ENCODE data around the gene INHBC. TPM values are rescaled to one million over a fixed set of nuclear protein-coding genes. Genes with fewer than 3 reads are reported as not detected.

The INHBC gene
- total RNA-seq, 2 donors from 2014 or later: not detected

DNA sequence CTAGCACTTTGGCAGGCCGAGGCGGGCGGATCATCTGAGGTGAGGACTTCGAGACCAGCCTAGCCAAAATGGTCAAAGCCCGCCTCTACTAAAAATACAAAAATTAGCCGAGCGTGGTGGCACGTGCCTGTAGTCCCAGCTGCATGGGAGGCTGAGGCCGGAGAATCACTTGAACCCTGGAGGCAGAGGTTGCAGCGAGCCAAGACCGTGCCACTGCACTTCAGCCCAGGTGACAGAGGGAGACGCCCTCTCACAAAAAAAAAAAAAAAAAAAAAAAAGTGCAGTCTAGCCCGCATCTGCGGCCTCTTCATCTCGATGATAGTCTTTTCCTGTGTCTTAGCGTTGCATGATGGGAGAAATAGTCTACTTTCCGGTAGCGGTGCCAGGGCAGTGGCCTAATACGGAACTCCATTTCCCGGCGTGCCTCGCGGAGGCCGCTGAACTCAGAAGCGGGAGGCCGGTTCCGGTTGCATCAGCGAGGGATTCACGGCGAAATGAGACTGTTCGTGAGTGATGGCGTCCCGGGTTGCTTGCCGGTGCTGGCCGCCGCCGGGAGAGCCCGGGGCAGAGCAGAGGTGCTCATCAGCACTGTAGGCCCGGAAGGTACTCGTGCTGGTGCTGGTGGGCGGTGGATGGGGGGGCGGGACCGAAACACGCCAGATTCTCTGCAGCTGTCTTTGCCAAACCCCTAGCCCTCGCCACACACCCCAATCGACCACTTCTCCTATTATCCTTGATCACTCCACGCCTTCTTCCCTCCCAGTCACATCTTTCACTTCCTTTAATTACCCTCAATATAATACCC lies 53.2 kb downstream of the INHBC start, which contains the start of gene MARS1:
TSS of gene MARS1 (plus strand) at position 472 of the 805 bp plus-strand sequence. CDS start at position 495, 23 bp downstream.
- 17 to 19% methylated on average over 30 to 47 of the region's 47 CpGs for WGBS, 2 experiments (ENCODE audit: insufficient coverage in 1 of 2, insufficient read length in 1 of 2)
- H3K27me3 ChIP-seq (ENCODE audit: control insufficient read depth, insufficient read depth, low read length, poor library complexity, severe bottlenecking): no peaks in the 10 kb centered on the region
- peak; percentile 99 for DNase-seq
- Mint-ChIP-seq H3K27me3 (ENCODE audit: insufficient read depth) (no peaks in the 10 kb centered on the region), H3K27ac (peak within 1 kb of the TSS; percentile 95), H3K9me3 (peaks cover under 1% of the 10 kb centered on the region), H3K4me1 (peaks cover 19% of the 10 kb centered on the region), H3K4me3 (peak within 1 kb of the TSS; percentile 98), H3K36me3 (ENCODE audit: low read depth) (peaks cover 39% of the 10 kb centered on the region)
- no peaks in the 10 kb centered on the region for H3K9me3 ChIP-seq (ENCODE audit: control insufficient read depth, low read length)
- H3K4me1 ChIP-seq (ENCODE audit: control insufficient read depth, insufficient read depth, low read length): no peaks in the 10 kb centered on the region
- H3K9ac ChIP-seq (ENCODE audit: extremely low read depth, low read length, poor library complexity, severe bottlenecking): peak within 1 kb of the TSS; percentile 90
- peak within 1 kb of the TSS; percentile 99 for H3K4me3 ChIP-seq (ENCODE audit: low read length)
- TF ChIP-seq, protein P1, sequence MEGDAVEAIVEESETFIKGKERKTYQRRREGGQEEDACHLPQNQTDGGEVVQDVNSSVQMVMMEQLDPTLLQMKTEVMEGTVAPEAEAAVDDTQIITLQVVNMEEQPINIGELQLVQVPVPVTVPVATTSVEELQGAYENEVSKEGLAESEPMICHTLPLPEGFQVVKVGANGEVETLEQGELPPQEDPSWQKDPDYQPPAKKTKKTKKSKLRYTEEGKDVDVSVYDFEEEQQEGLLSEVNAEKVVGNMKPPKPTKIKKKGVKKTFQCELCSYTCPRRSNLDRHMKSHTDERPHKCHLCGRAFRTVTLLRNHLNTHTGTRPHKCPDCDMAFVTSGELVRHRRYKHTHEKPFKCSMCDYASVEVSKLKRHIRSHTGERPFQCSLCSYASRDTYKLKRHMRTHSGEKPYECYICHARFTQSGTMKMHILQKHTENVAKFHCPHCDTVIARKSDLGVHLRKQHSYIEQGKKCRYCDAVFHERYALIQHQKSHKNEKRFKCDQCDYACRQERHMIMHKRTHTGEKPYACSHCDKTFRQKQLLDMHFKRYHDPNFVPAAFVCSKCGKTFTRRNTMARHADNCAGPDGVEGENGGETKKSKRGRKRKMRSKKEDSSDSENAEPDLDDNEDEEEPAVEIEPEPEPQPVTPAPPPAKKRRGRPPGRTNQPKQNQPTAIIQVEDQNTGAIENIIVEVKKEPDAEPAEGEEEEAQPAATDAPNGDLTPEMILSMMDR (conservative IDR thresholded peaks at IDR 0.05): no peak
- H3K36me3 ChIP-seq (ENCODE audit: control insufficient read depth, insufficient read depth, low read length): peaks cover 36% of the 10 kb centered on the region
- peak within 1 kb of the TSS; percentile 94 for H3K27ac ChIP-seq (ENCODE audit: low read depth, low read length)

DNA sequence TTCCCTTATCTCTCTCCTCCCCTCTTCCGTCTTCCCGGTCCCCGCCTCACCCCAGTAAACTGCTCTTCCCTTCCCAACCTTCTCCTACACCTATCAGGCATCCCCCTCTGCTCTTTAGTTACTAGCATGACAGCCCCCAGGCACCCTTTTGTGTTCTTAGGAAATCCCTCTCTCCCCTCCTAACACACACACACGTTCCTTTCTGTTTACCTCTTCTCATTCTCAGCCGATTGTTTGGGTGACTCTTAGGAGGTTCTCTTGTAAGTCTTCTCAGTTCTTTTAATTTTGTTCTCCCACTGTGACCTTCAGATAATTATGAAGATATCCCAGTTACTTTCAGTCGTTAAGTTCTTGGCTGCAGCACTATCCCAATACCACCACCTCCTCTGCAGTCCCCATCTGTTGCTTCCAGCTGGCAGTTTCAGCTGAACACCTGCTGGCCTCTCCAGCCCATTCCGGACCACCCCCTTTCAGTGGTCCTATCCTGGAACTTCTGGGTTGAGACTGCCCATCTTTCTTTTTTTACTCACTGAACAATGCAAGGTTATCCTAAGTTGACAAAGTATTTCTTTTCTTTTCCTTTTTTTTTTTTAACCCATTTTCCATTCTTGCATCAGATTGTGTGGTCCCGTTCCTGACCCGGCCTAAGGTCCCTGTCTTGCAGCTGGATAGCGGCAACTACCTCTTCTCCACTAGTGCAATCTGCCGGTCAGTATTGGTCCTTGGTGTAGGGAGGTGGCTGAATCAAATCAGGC lies 54.0 kb downstream of the INHBC start:
- no peaks in the 10 kb centered on the region for H3K27me3 Mint-ChIP-seq (ENCODE audit: insufficient read depth)
- peak; percentile 56 for DNase-seq
- TF ChIP-seq, protein P1 (conservative IDR thresholded peaks at IDR 0.05): no peak
- no peaks in the 10 kb centered on the region for H3K27me3 ChIP-seq (ENCODE audit: control insufficient read depth, insufficient read depth, low read length, poor library complexity, severe bottlenecking)
- peaks cover 41% of the 10 kb centered on the region for H3K36me3 Mint-ChIP-seq (ENCODE audit: low read depth)
- H3K4me3 Mint-ChIP-seq: peak overlapping the region; percentile 98
- H3K9me3 ChIP-seq (ENCODE audit: control insufficient read depth, low read length): no peaks in the 10 kb centered on the region
- peak overlapping the region; percentile 90 for H3K9ac ChIP-seq (ENCODE audit: extremely low read depth, low read length, poor library complexity, severe bottlenecking)
- peaks cover 40% of the 10 kb centered on the region for H3K36me3 ChIP-seq (ENCODE audit: control insufficient read depth, insufficient read depth, low read length)
- H3K4me1 ChIP-seq (ENCODE audit: control insufficient read depth, insufficient read depth, low read length): no peaks in the 10 kb centered on the region
- peak overlapping the region; percentile 95 for H3K27ac Mint-ChIP-seq
- peaks cover 2% of the 10 kb centered on the region for H3K9me3 Mint-ChIP-seq
- H3K27ac ChIP-seq (ENCODE audit: low read depth, low read length): peak overlapping the region; percentile 94
- H3K4me1 Mint-ChIP-seq: peaks cover 14% of the 10 kb centered on the region
- 18 to 31% methylated on average over 6 to 11 of the region's 11 CpGs for WGBS, 2 experiments (ENCODE audit: insufficient coverage in 1 of 2, insufficient read length in 1 of 2)
- H3K4me3 ChIP-seq (ENCODE audit: low read length): peak overlapping the region; percentile 99

DNA sequence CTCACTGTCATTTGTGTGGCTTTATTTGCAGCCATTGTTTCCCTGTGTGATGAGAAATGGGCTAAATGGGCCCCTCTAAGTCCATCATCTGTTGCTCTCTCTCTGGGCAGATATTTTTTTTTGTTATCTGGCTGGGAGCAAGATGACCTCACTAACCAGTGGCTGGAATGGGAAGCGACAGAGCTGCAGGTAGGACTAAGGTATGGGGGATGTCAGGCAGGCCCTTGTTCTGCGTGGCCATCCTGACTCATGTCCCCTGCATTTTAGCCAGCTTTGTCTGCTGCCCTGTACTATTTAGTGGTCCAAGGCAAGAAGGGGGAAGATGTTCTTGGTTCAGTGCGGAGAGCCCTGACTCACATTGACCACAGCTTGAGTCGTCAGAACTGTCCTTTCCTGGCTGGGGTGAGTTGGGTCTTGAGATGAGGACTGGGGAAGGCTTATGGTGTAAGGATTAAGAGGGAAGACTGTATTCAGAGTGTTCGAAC lies 54.6 kb downstream of the INHBC start:
- H3K4me3 ChIP-seq (ENCODE audit: low read length): peak overlapping the region; percentile 99
- H3K36me3 Mint-ChIP-seq (ENCODE audit: low read depth): peaks cover 45% of the 10 kb centered on the region
- no peak overlapping the region for H3K27ac ChIP-seq (ENCODE audit: low read depth, low read length)
- no peaks in the 10 kb centered on the region for H3K9me3 ChIP-seq (ENCODE audit: control insufficient read depth, low read length)
- H3K27me3 Mint-ChIP-seq (ENCODE audit: insufficient read depth): no peaks in the 10 kb centered on the region
- TF ChIP-seq, protein P1 (conservative IDR thresholded peaks at IDR 0.05): no peak
- H3K27me3 ChIP-seq (ENCODE audit: control insufficient read depth, insufficient read depth, low read length, poor library complexity, severe bottlenecking): no peaks in the 10 kb centered on the region
- H3K9me3 Mint-ChIP-seq: peaks cover 2% of the 10 kb centered on the region
- H3K27ac Mint-ChIP-seq: peak overlapping the region; percentile 95
- WGBS, 2 experiments (ENCODE audit: insufficient coverage in 1 of 2, insufficient read length in 1 of 2): 93 to 100% methylated on average over 4 to 5 of the region's 5 CpGs
- H3K4me1 ChIP-seq (ENCODE audit: control insufficient read depth, insufficient read depth, low read length): no peaks in the 10 kb centered on the region
- peak overlapping the region; percentile 90 for H3K9ac ChIP-seq (ENCODE audit: extremely low read depth, low read length, poor library complexity, severe bottlenecking)
- H3K36me3 ChIP-seq (ENCODE audit: control insufficient read depth, insufficient read depth, low read length): peaks cover 43% of the 10 kb centered on the region
- DNase-seq: no peak
- peaks cover 14% of the 10 kb centered on the region for H3K4me1 Mint-ChIP-seq
- peak overlapping the region; percentile 98 for H3K4me3 Mint-ChIP-seq
